PC-9 (cell line): ENCODE data around the gene CLCA4. TPM values are rescaled to one million over a fixed set of nuclear protein-coding genes. Genes with fewer than 3 reads are reported as not detected.

Experiments used
- BruUV-seq: library from RNA; stranded (reverse); fragments of 400-500 nt; replicated peaks from 2 replicates; lab custom pipeline; 2021; lab: Mats Ljungman, UMichigan
- CTCF ChIA-PET: fragments of 300-600 bp; sonication (Branson Sonifier 250); formaldehyde crosslinking; loops from one replicate; lab custom pipeline; 2022; ENCODE audit warnings: antibody characterized with exemption; lab: Charles Lee
- POLR2A ChIA-PET: fragments of 300-600 bp; sonication (Branson Sonifier 250); formaldehyde crosslinking; loops from one replicate; lab custom pipeline; 2022; ENCODE audit warnings: antibody characterized with exemption; ENCODE audit not compliant: unreplicated experiment; lab: Charles Lee
- DNase-seq, 2 experiments: peaks; one replicate each; pipeline versions ENCODE4 v3.0.0 to v3.0.0-alpha.2; 2015 to 2022; ENCODE audit warnings: mixed read lengths in 1 of 2
- H2AFZ ChIP-seq: fragments of 200-600 bp; sonication (generic); 2 replicates; pipeline ENCODE4 v1.8.1; 2017; ENCODE audit warnings: antibody characterized with exemption
- H3F3A ChIP-seq: fragments of 200-600 bp; sonication (generic); 2 replicates; pipeline ENCODE4 v1.8.1; 2017; ENCODE audit warnings: antibody characterized with exemption, mild to moderate bottlenecking, low read depth; ENCODE audit not compliant: insufficient read depth
- H3K27ac ChIP-seq: fragments of 200-600 bp; sonication (generic); 2 replicates; pipeline ENCODE4 v1.6.1; 2016; ENCODE audit warnings: mixed run types
- H3K27me3 ChIP-seq: fragments of 200-600 bp; sonication (generic); 2 replicates; pipeline ENCODE4 v1.6.1; 2016; ENCODE audit warnings: low read depth, mixed run types; ENCODE audit not compliant: insufficient read depth
- H3K36me3 ChIP-seq: fragments of 200-600 bp; sonication (generic); 2 replicates; pipeline ENCODE4 v1.6.1; 2016; ENCODE audit warnings: low read depth, mixed run types
- H3K4me1 ChIP-seq: fragments of 200-600 bp; sonication (generic); replicated peaks from 2 replicates; pipeline ENCODE4 v1.6.1; 2016; ENCODE audit warnings: mixed run types; ENCODE audit not compliant: insufficient read depth
- H3K4me2 ChIP-seq: fragments of 200-600 bp; sonication (generic); 2 replicates; pipeline ENCODE4 v1.6.1; 2017; ENCODE audit warnings: mixed run types
- H3K4me3 ChIP-seq: fragments of 200-600 bp; sonication (generic); 2 replicates; pipeline ENCODE4 v1.6.1; 2016; ENCODE audit warnings: mixed run types
- H3K79me2 ChIP-seq: fragments of 200-600 bp; sonication (generic); 2 replicates; pipeline ENCODE4 v1.6.1; 2017; ENCODE audit warnings: low read depth, mixed run types
- H3K9me2 ChIP-seq: fragments of 200-600 bp; sonication (generic); 2 replicates; pipeline ENCODE4 v1.8.1; 2017; ENCODE audit warnings: mild to moderate bottlenecking; ENCODE audit not compliant: insufficient read depth
- H3K9me3 ChIP-seq: fragments of 200-600 bp; sonication (generic); 2 replicates; pipeline ENCODE4 v1.8.1; 2016; ENCODE audit warnings: low read depth; ENCODE audit not compliant: insufficient read depth
- H4K20me1 ChIP-seq: fragments of 200-600 bp; sonication (generic); 2 replicates; pipeline ENCODE4 v1.8.1; 2017; ENCODE audit not compliant: insufficient read depth
- EZH2 ChIP-seq: fragments of 200-600 bp; sonication (generic); IDR thresholded peaks from 2 replicates; pipeline ENCODE4 v1.8.0; 2017; ENCODE audit warnings: antibody characterized with exemption, low read depth
- intact Hi-C: fragments of 100-400 bp; cut with micrococcal nuclease; formaldehyde crosslinking; loops from one replicate; pipeline ENCODE4 v1.10.0; 2022; ENCODE audit not compliant: unreplicated experiment
- total RNA-seq: library from RNA; stranded (reverse); gene quantifications from 2 replicates; pipeline ENCODE4 v1.2.3, GENCODE V29; 2021
- TF ChIP-seq, protein P1 (sequence below): fragments of 200-600 bp; sonication (generic); conservative IDR thresholded peaks from 2 replicates; pipeline ENCODE4 v1.6.1; 2017; ENCODE audit warnings: mixed run types, antibody characterized with exemption, mild to moderate bottlenecking, moderate library complexity

Gene CLCA4
- total RNA-seq, 1 experiment from 2014 or later: not detected

GRCh38 chr1:86517336-86517735 lies 29.5 kb upstream of the CLCA4 start:
- H3K79me2 ChIP-seq: no peaks in the 10 kb centered on the region
- H2AFZ ChIP-seq: no peak overlapping the region
- no TSS peak for BruUV-seq
- H3K27me3 ChIP-seq: no peaks in the 10 kb centered on the region
- no peaks in the 10 kb centered on the region for H3F3A ChIP-seq
- no peaks in the 10 kb centered on the region; the same call in 1 of the 2 replicates for H3K9me3 ChIP-seq
- H4K20me1 ChIP-seq: no peaks in the 10 kb centered on the region
- H3K4me3 ChIP-seq: no peak overlapping the region
- no peak overlapping the region for H3K4me2 ChIP-seq
- no peaks in the 10 kb centered on the region for H3K36me3 ChIP-seq
- ChIA-PET POLR2A (no interaction called here), CTCF (no interaction called here)
- H3K4me1 ChIP-seq: peaks cover 12% of the 10 kb centered on the region
- TF ChIP-seq EZH2: no peak
- TF ChIP-seq, protein P1, sequence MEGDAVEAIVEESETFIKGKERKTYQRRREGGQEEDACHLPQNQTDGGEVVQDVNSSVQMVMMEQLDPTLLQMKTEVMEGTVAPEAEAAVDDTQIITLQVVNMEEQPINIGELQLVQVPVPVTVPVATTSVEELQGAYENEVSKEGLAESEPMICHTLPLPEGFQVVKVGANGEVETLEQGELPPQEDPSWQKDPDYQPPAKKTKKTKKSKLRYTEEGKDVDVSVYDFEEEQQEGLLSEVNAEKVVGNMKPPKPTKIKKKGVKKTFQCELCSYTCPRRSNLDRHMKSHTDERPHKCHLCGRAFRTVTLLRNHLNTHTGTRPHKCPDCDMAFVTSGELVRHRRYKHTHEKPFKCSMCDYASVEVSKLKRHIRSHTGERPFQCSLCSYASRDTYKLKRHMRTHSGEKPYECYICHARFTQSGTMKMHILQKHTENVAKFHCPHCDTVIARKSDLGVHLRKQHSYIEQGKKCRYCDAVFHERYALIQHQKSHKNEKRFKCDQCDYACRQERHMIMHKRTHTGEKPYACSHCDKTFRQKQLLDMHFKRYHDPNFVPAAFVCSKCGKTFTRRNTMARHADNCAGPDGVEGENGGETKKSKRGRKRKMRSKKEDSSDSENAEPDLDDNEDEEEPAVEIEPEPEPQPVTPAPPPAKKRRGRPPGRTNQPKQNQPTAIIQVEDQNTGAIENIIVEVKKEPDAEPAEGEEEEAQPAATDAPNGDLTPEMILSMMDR: no peak
- peak; percentile 38 to 85 for DNase-seq
- peak overlapping the region; percentile 28; the same call in 1 of the 2 replicates for H3K27ac ChIP-seq
- intact Hi-C loops: no loop called here
- peaks cover 3% of the 10 kb centered on the region; the same call in 1 of the 2 replicates for H3K9me2 ChIP-seq

DNA sequence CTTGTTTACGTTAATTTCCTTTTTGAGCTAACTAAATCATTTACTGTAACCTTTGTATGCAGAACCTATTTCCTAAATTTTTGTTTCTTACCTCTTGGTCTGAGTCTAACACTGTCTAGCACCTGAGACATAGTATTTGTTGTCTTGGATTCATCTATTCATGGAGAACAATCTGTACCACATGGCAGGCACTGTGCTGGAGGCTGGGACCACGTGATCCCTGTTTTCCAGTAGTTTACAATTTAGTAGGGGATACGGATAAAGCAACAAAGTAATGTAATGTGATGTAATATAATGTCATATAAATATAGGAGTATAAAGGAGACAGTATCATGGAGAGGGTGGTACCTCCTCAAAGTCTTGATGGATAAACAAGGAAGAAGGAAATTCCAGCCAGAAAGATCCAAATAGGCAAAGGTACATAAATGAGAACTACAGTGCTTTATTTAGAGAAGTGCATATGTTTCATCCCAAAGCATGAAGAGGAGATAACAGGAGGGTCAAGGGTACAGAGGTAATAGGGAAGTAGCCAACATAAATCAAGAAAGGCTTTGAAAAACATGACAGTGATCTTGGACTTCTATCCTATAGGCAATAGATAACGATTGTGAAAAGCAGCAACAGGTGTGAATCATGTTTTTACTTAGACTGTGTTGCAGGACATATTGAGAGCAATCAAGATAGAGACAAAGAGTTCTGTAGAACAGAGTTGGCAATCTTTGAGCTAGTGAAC lies 25.9 kb upstream of the CLCA4 start:
- Histone ChIP-seq H3K9me3 (no peaks in the 10 kb centered on the region; the same call in 1 of the 2 replicates), H3K79me2 (no peaks in the 10 kb centered on the region), H3K27ac (no peak overlapping the region), H3K9me2 (peaks cover 3% of the 10 kb centered on the region; the same call in 1 of the 2 replicates), H3K4me2 (no peak overlapping the region), H3K4me1 (peaks cover 12% of the 10 kb centered on the region), H3F3A (no peaks in the 10 kb centered on the region), H3K36me3 (no peaks in the 10 kb centered on the region), H4K20me1 (no peaks in the 10 kb centered on the region), H2AFZ (0 out of 2 replicates have a peak overlapping the region, but pooled peaks have one; percentile 10), H3K4me3 (no peak overlapping the region), H3K27me3 (no peaks in the 10 kb centered on the region)
- TF ChIP-seq EZH2: no peak
- TF ChIP-seq, protein P1: no peak
- BruUV-seq: no TSS peak
- DNase-seq: no peak
- POLR2A ChIA-PET: interaction anchor here (0.7 kb wide), 1 partner anchor 10 kb away, joined by 6 read pairs; no protein-coding TSS in a partner anchor
- CTCF ChIA-PET: no interaction called here
- intact Hi-C loops: no loop called here

DNA sequence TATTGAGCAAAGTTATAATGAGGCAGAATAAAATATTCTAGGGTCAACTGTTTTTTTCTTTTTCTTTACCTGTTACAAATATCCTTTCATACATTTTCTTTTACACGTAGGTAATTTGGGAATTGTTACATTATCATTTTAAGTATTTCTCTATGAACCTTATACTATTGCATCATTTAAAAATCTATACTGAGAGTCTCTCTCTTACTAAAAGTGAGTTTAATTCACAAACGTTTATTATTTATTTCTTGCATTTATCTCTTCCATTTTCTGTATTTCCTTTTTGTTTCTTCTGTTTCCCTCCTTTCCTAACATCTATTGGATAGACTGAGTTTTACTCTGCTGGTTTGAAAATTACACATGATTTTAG lies 25.4 kb upstream of the CLCA4 start:
- CTCF ChIA-PET: no interaction called here

More for the DNA sequence above, 25.4 kb upstream of the CLCA4 start:
- H3F3A ChIP-seq: no peaks in the 10 kb centered on the region
- H3K4me3 ChIP-seq: no peak overlapping the region
- no peaks in the 10 kb centered on the region for H3K36me3 ChIP-seq
- no peaks in the 10 kb centered on the region for H3K27me3 ChIP-seq
- TF ChIP-seq, protein P1: no peak
- no peak for TF ChIP-seq EZH2
- no peaks in the 10 kb centered on the region; the same call in 1 of the 2 replicates for H3K9me3 ChIP-seq
- H3K79me2 ChIP-seq: no peaks in the 10 kb centered on the region
- intact Hi-C loops: no loop called here
- POLR2A ChIA-PET: no interaction called here
- peaks cover 12% of the 10 kb centered on the region for H3K4me1 ChIP-seq
- H3K27ac ChIP-seq: no peak overlapping the region
- no peak overlapping the region for H3K4me2 ChIP-seq
- no TSS peak for BruUV-seq
- 0 out of 2 replicates have a peak overlapping the region, but pooled peaks have one; percentile 10 for H2AFZ ChIP-seq
- H3K9me2 ChIP-seq: peaks cover 3% of the 10 kb centered on the region; the same call in 1 of the 2 replicates
- no peaks in the 10 kb centered on the region for H4K20me1 ChIP-seq
- no peak for DNase-seq
